ENCODE data around the gene SF3A2. TPM values are rescaled to one million over a fixed set of nuclear protein-coding genes. Genes with fewer than 3 reads are reported as not detected.
A peak's percentile ranks its signal among the peaks of the same experiment; 100 is the strongest.
"Not testable (repeated sequence)": the region's sequence is repeated elsewhere in the genome, so short reads cannot be mapped to it uniquely, and the experiment has no call there.

Gene SF3A2
- total RNA-seq, 1 donor from 2014 or later = 14.4 TPM

GRCh38 chr19:2198317-2198716 is 38.3 kb upstream of the SF3A2 start:
- peak overlapping the region; percentile 80 for H3K27ac ChIP-seq

DNA sequence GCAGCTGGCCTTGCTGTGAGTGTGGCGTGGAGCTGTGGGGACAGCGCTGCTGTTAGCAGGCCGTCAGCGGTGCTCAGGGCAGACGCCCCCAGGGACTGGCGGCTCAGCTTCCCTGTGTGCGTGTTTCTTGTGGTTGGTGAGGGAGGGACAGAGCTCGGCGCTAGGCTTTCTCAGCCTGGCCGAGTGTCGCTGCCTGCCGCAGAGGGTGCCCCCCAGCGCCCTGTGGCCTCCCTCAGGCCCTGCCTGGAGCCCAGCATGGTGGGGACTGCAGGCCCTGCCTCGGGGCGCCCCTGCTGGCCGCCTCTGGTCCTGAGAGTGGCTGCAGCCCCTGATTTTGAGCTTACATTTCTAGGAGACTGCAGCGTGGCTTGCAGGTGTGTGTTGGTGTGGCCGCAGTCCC is 37.4 kb upstream of the SF3A2 start:
- H3K27me3 Mint-ChIP-seq (ENCODE audit: insufficient read depth, low read depth) = peaks cover 10% of the 10 kb centered on the region
- Histone ChIP-seq H3K4me3 (no peak overlapping the region), H3K4me1 (peaks cover 6% of the 10 kb centered on the region), H3K4me2 (no peak overlapping the region), H3K79me2 (ENCODE audit: low read depth) (peaks cover 13% of the 10 kb centered on the region), H4K20me1 (ENCODE audit: low read depth) (peaks cover 48% of the 10 kb centered on the region), H3K9ac (peak overlapping the region; percentile 32), H3K36me3 (no peaks in the 10 kb centered on the region), H3K9me3 (ENCODE audit: low read depth) (no peaks in the 10 kb centered on the region), H2AFZ (replicated peaks) (no peak overlapping the region), H3K27ac (peak overlapping the region; percentile 80), H3K27me3 (no peaks in the 10 kb centered on the region), H3F3A (ENCODE audit: low read depth) (peaks cover 6% of the 10 kb centered on the region)
- peaks cover 10% of the 10 kb centered on the region for H3K36me3 Mint-ChIP-seq
- TF ChIP-seq EZH2phosphoT487 (IDR thresholded peaks at IDR 0.05) = no peak
- TF ChIP-seq EZH2 (IDR thresholded peaks at IDR 0.05) = no peak
- TF ChIP-seq CTCF (IDR thresholded peaks at IDR 0.05) = peak; percentile 72
- H3K4me1 Mint-ChIP-seq = peaks cover 5% of the 10 kb centered on the region
- no peaks in the 10 kb centered on the region for H3K9me3 Mint-ChIP-seq
- H3K27ac Mint-ChIP-seq = peak overlapping the region; percentile 84
- H3K4me3 Mint-ChIP-seq = peak overlapping the region; percentile 36
- peak; percentile 73 for DNase-seq (ENCODE audit: low spot score)

More at GRCh38 chr19:2198317-2198716, 38.3 kb upstream of the SF3A2 start:
- no peaks in the 10 kb centered on the region for H3K36me3 ChIP-seq
- no peaks in the 10 kb centered on the region for H3K9me3 ChIP-seq (ENCODE audit: low read depth)
- H4K20me1 ChIP-seq (ENCODE audit: low read depth) = peaks cover 48% of the 10 kb centered on the region
- TF ChIP-seq CTCF (IDR thresholded peaks at IDR 0.05) (no peak), EZH2phosphoT487 (IDR thresholded peaks at IDR 0.05) (no peak), EZH2 (IDR thresholded peaks at IDR 0.05) (no peak)
- H3F3A ChIP-seq (ENCODE audit: low read depth) = peaks cover 6% of the 10 kb centered on the region
- Mint-ChIP-seq H3K27me3 (ENCODE audit: insufficient read depth, low read depth) (peaks cover 7% of the 10 kb centered on the region), H3K9me3 (no peaks in the 10 kb centered on the region), H3K4me3 (no peak overlapping the region), H3K36me3 (peaks cover 11% of the 10 kb centered on the region), H3K4me1 (peaks cover 5% of the 10 kb centered on the region), H3K27ac (no peak overlapping the region)
- H3K9ac ChIP-seq = peak overlapping the region; percentile 32
- H2AFZ ChIP-seq (replicated peaks) = no peak overlapping the region
- DNase-seq (ENCODE audit: low spot score) = no peak
- peaks cover 13% of the 10 kb centered on the region for H3K79me2 ChIP-seq (ENCODE audit: low read depth)
- H3K4me2 ChIP-seq = no peak overlapping the region
- no peak overlapping the region for H3K4me3 ChIP-seq
- no peaks in the 10 kb centered on the region for H3K27me3 ChIP-seq
- H3K4me1 ChIP-seq = peaks cover 6% of the 10 kb centered on the region

DNA sequence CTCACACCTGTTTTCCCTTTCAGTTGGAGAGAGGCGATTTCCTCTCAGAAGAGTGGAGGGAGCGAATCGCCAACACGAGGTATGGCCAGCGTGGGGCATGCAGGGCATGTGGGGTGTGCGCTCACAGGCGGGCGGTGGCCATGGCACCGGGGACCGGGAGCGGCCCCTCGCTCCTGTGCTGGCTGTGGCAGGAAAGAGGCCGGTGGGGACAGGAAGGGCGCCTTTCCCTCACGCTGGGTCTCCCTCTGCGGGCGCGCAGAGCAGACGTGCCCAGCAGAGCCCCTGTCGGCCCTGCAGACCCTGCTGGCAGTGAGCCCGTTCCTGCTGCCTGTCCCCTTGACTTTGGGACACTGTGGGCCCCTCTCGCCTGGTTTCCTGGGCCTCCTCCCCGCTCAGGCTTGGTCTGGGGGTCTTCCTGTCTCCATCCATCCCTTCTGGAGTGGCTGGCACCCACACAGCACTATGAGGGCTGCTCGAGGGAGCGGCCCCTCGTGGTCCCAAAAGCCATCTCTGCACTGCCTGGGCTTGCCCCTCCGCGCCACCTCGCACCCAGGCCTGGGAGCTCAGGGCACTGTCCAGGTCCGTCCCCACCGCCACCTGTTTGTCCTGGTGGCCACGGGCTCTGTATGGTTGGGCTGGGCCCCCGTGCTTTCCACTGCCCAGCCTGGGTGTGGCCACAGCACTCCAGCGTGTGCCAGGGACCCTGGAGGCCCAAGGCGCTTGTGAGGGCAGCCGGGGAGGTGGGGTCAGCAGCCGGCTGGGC is 36.6 kb upstream of the SF3A2 start:
- H3K27ac ChIP-seq = no peak overlapping the region
- Mint-ChIP-seq H3K4me1 (peaks cover 5% of the 10 kb centered on the region), H3K27ac (no peak overlapping the region), H3K4me3 (no peak overlapping the region), H3K27me3 (ENCODE audit: insufficient read depth, low read depth) (peaks cover 10% of the 10 kb centered on the region), H3K36me3 (peaks cover 10% of the 10 kb centered on the region), H3K9me3 (no peaks in the 10 kb centered on the region)
- no peak overlapping the region for H2AFZ ChIP-seq (replicated peaks)
- TF ChIP-seq EZH2phosphoT487 (IDR thresholded peaks at IDR 0.05) (no peak), EZH2 (IDR thresholded peaks at IDR 0.05) (no peak), CTCF (IDR thresholded peaks at IDR 0.05) (no peak)
- peaks cover 6% of the 10 kb centered on the region for H3F3A ChIP-seq (ENCODE audit: low read depth)
- no peaks in the 10 kb centered on the region for H3K36me3 ChIP-seq
- DNase-seq (ENCODE audit: low spot score) = no peak
- H3K9me3 ChIP-seq (ENCODE audit: low read depth) = no peaks in the 10 kb centered on the region
- no peak overlapping the region for H3K4me2 ChIP-seq
- peaks cover 13% of the 10 kb centered on the region for H3K79me2 ChIP-seq (ENCODE audit: low read depth)
- no peak overlapping the region for H3K9ac ChIP-seq
- H3K4me3 ChIP-seq = no peak overlapping the region
- H4K20me1 ChIP-seq (ENCODE audit: low read depth) = peaks cover 48% of the 10 kb centered on the region
- no peaks in the 10 kb centered on the region for H3K27me3 ChIP-seq
- peaks cover 6% of the 10 kb centered on the region for H3K4me1 ChIP-seq

DNA sequence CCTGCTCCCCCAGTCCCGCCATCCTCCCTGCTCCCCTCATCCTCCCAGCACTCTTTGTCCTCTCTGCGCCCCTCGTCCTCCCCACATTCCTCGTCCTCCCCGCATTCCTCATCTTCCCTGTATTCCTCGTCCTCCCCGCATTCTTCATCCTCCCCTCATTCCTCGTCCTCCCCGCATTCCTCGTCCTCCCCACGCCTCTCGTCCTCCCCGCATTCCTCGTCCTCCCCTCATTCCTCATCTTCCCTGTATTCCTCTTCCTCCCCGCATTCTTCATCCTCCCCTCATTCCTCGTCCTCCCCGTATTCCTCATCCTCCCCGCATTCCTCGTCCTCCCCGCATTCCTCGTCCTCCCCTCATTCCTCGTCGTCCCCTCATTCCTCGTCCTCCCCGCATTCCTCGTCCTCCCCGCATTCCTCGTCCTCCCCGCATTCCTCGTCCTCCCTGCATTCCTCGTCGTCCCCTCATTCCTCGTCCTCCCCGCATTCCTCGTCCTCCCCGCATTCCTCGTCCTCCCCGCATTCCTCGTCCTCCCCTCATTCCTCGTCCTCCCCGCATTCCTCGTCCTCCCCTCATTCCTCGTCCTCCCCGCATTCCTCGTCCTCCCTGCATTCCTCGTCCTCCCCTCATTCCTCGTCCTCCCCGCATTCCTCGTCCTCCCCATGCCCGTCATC is 35.9 kb upstream of the SF3A2 start:
- peak overlapping the region; percentile 33 for H3K27ac Mint-ChIP-seq
- H3K4me2 ChIP-seq; H3F3A ChIP-seq (ENCODE audit: low read depth); H3K36me3 ChIP-seq; H3K9me3 Mint-ChIP-seq; H3K4me1 ChIP-seq; DNase-seq (ENCODE audit: low spot score); H3K4me1 Mint-ChIP-seq; H3K9ac ChIP-seq; H3K27me3 ChIP-seq; H3K4me3 Mint-ChIP-seq; H3K27ac ChIP-seq; H3K9me3 ChIP-seq (ENCODE audit: low read depth); H2AFZ ChIP-seq (replicated peaks); H3K4me3 ChIP-seq: not testable (repeated sequence)
- H4K20me1 ChIP-seq (ENCODE audit: low read depth) = peaks cover 46% of the 10 kb centered on the region
- H3K27me3 Mint-ChIP-seq (ENCODE audit: insufficient read depth, low read depth) = peaks cover 10% of the 10 kb centered on the region
- H3K36me3 Mint-ChIP-seq = peaks cover 10% of the 10 kb centered on the region
- peaks cover 13% of the 10 kb centered on the region for H3K79me2 ChIP-seq (ENCODE audit: low read depth)
